HUES48 (cell line): ENCODE results near the gene KLHL13.

Source experiments
- H3K27ac ChIP-seq: one replicate; pipeline ENCODE4 v1.7.0; 2013; ENCODE audit warnings: low read depth, low read length, inconsistent platforms
- H3K27me3 ChIP-seq: 2 replicates; pipeline ENCODE4 v1.6.1; 2013; ENCODE audit warnings: mild to moderate bottlenecking, low read length; ENCODE audit not compliant: control insufficient read depth, insufficient read depth
- H3K36me3 ChIP-seq: 2 replicates; pipeline ENCODE4 v1.6.1; 2013; ENCODE audit warnings: low read length; ENCODE audit not compliant: control insufficient read depth, insufficient read depth
- H3K4me1 ChIP-seq: 2 replicates; pipeline ENCODE4 v1.6.1; 2013; ENCODE audit warnings: mild to moderate bottlenecking, low read length; ENCODE audit not compliant: control insufficient read depth, insufficient read depth
- H3K4me3 ChIP-seq: 2 replicates; pipeline ENCODE4 v1.5.1; 2013; ENCODE audit warnings: mild to moderate bottlenecking, low read depth, low read length
- H3K9ac ChIP-seq: 2 replicates; pipeline ENCODE4 v1.6.1; 2013; ENCODE audit warnings: mild to moderate bottlenecking, low read depth, low read length, moderate library complexity
- H3K9me3 ChIP-seq: 2 replicates; pipeline ENCODE4 v1.6.1; 2013; ENCODE audit warnings: low read length; ENCODE audit not compliant: control insufficient read depth, insufficient read depth

KLHL13 gene

GRCh38 chrX:118074196-118074595, 42.4 kb downstream of the KLHL13 start:
- Histone ChIP-seq H3K4me1 (no peaks in the 10 kb centered on the region), H3K9me3 (no peaks in the 10 kb centered on the region), H3K4me3 (no peak overlapping the region), H3K9ac (no peak overlapping the region), H3K36me3 (no peaks in the 10 kb centered on the region), H3K27me3 (no peaks in the 10 kb centered on the region), H3K27ac (no peak overlapping the region)

GRCh38 chrX:118066867-118067515, 49.6 kb downstream of the KLHL13 start:
- Histone ChIP-seq H3K9ac (no peak overlapping the region), H3K4me1 (peaks cover 6% of the 10 kb centered on the region; the same call in 1 of the 2 replicates), H3K36me3 (no peaks in the 10 kb centered on the region), H3K4me3 (no peak overlapping the region), H3K9me3 (no peaks in the 10 kb centered on the region), H3K27me3 (no peaks in the 10 kb centered on the region), H3K27ac (no peak overlapping the region)

- H3K4me1 ChIP-seq: peaks cover 6% of the 10 kb centered on the region; the same call in 1 of the 2 replicates
- H3K27me3 ChIP-seq: no peaks in the 10 kb centered on the region
- H3K9me3 ChIP-seq: no peaks in the 10 kb centered on the region
- H3K36me3 ChIP-seq: no peaks in the 10 kb centered on the region
- no peak overlapping the region for H3K9ac ChIP-seq
- no peak overlapping the region for H3K27ac ChIP-seq
- no peak overlapping the region for H3K4me3 ChIP-seq
Measured at GRCh38 chrX:118062817-118063615, 53.6 kb downstream of the KLHL13 start.

- Histone ChIP-seq H3K4me3 (no peak overlapping the region), H3K9me3 (no peaks in the 10 kb centered on the region), H3K36me3 (no peaks in the 10 kb centered on the region), H3K9ac (no peak overlapping the region), H3K4me1 (peaks cover 6% of the 10 kb centered on the region; the same call in 1 of the 2 replicates), H3K27me3 (no peaks in the 10 kb centered on the region), H3K27ac (no peak overlapping the region)
Measured at GRCh38 chrX:118062048-118062789, 54.4 kb downstream of the KLHL13 start.

- Histone ChIP-seq H3K27ac (no peak overlapping the region), H3K36me3 (no peaks in the 10 kb centered on the region), H3K27me3 (no peaks in the 10 kb centered on the region), H3K4me3 (no peak overlapping the region), H3K4me1 (peaks cover 6% of the 10 kb centered on the region; the same call in 1 of the 2 replicates), H3K9ac (no peak overlapping the region), H3K9me3 (no peaks in the 10 kb centered on the region)
Measured at GRCh38 chrX:118058924-118059323, 57.7 kb downstream of the KLHL13 start.

GRCh38 chrX:118056870-118057269, 59.7 kb downstream of the KLHL13 start:
- H3K4me1 ChIP-seq: no peaks in the 10 kb centered on the region
- H3K27me3 ChIP-seq: no peaks in the 10 kb centered on the region
- no peaks in the 10 kb centered on the region for H3K36me3 ChIP-seq
- no peak overlapping the region for H3K4me3 ChIP-seq
- H3K9me3 ChIP-seq: no peaks in the 10 kb centered on the region
- no peak overlapping the region for H3K9ac ChIP-seq
- no peak overlapping the region for H3K27ac ChIP-seq

GRCh38 chrX:118049713-118050112, 66.9 kb downstream of the KLHL13 start:
- no peaks in the 10 kb centered on the region for H3K4me1 ChIP-seq
- H3K36me3 ChIP-seq: no peaks in the 10 kb centered on the region
- no peaks in the 10 kb centered on the region for H3K9me3 ChIP-seq

GRCh38 chrX:118047446-118048186, 69.0 kb downstream of the KLHL13 start:
- Histone ChIP-seq H3K36me3 (no peaks in the 10 kb centered on the region), H3K9me3 (peaks cover 3% of the 10 kb centered on the region; the same call in 1 of the 2 replicates), H3K4me1 (no peaks in the 10 kb centered on the region)

More at GRCh38 chrX:118049713-118050112, 66.9 kb downstream of the KLHL13 start:
- H3K27ac ChIP-seq: no peak overlapping the region
- H3K4me3 ChIP-seq: no peak overlapping the region
- no peak overlapping the region for H3K9ac ChIP-seq
- H3K27me3 ChIP-seq: no peaks in the 10 kb centered on the region

GRCh38 chrX:118039591-118039990, 77.0 kb downstream of the KLHL13 start:
- no peak overlapping the region for H3K27ac ChIP-seq
- no peak overlapping the region for H3K4me3 ChIP-seq
- no peaks in the 10 kb centered on the region for H3K4me1 ChIP-seq
- no peaks in the 10 kb centered on the region for H3K36me3 ChIP-seq
- no peaks in the 10 kb centered on the region for H3K27me3 ChIP-seq
- no peak overlapping the region for H3K9ac ChIP-seq
- H3K9me3 ChIP-seq: peaks cover 3% of the 10 kb centered on the region; the same call in 1 of the 2 replicates

More at GRCh38 chrX:118047446-118048186, 69.0 kb downstream of the KLHL13 start:
- no peak overlapping the region for H3K4me3 ChIP-seq
- H3K27me3 ChIP-seq: no peaks in the 10 kb centered on the region
- H3K27ac ChIP-seq: no peak overlapping the region
- H3K9ac ChIP-seq: no peak overlapping the region

GRCh38 chrX:118038614-118039365, 77.8 kb downstream of the KLHL13 start:
- no peaks in the 10 kb centered on the region for H3K4me1 ChIP-seq
- H3K36me3 ChIP-seq: no peaks in the 10 kb centered on the region
- no peaks in the 10 kb centered on the region for H3K27me3 ChIP-seq
- H3K9me3 ChIP-seq: peaks cover 2% of the 10 kb centered on the region; the same call in 1 of the 2 replicates
- H3K4me3 ChIP-seq: no peak overlapping the region
- no peak overlapping the region for H3K27ac ChIP-seq
- H3K9ac ChIP-seq: no peak overlapping the region
